ENCODE data around the gene FBXW4. TPM values are rescaled to one million over a fixed set of nuclear protein-coding genes. Genes with fewer than 3 reads are reported as not detected.

FBXW4 gene
- total and polyA plus RNA-seq, 2 donors (not counting 1 experiment from before 2014, with no cell fraction given): 32.7 to 60.8 TPM

- H3K4me1 ChIP-seq (ENCODE audit: control insufficient read depth, extremely low read depth, insufficient read depth, low read length): no peaks in the 10 kb centered on the region
- no peak overlapping the region for H3K4me2 ChIP-seq (ENCODE audit: extremely low read depth, insufficient read depth, low read length)
- no peak overlapping the region for H2AFZ ChIP-seq (ENCODE audit: low read length)
- TF ChIP-seq EZH2 (IDR thresholded peaks at IDR 0.05; ENCODE audit: low read length, missing control alignments) (no peak), CTCF (conservative IDR thresholded peaks at IDR 0.05 in 1 of 2, IDR thresholded peaks at IDR 0.05 in 1 of 2; ENCODE audit: low read depth in 1 of 2, low read length in 2 of 2) (no peak)
- H3K4me3 ChIP-seq (replicated peaks in 1 of 4; ENCODE audit: control extremely low read depth in 1 of 4, insufficient read depth in 1 of 4, low read depth in 3 of 4, low read length in 4 of 4): no peak overlapping the region
- H3K27me3 ChIP-seq (ENCODE audit: control insufficient read depth, insufficient read depth, low read length): no peaks in the 10 kb centered on the region
- H3K9ac ChIP-seq (ENCODE audit: insufficient read depth, low read length): no peak overlapping the region
- DNase-seq (ENCODE audit: low read depth in 2 of 2): no peak
- H4K20me1 ChIP-seq (ENCODE audit: control insufficient read depth, extremely low read depth, insufficient read depth, low read length): no peaks in the 10 kb centered on the region
- H3K36me3 ChIP-seq (ENCODE audit: control insufficient read depth, insufficient read depth, low read length): peaks cover 2% of the 10 kb centered on the region
- H3K27ac ChIP-seq (ENCODE audit: insufficient read depth, low read length): no peak overlapping the region
- H3K9me3 ChIP-seq (ENCODE audit: control insufficient read depth, insufficient read depth, low read depth, low read length): no peaks in the 10 kb centered on the region
- H3K79me2 ChIP-seq (ENCODE audit: control insufficient read depth, insufficient read depth, low read length): no peaks in the 10 kb centered on the region
These were observed 75.0 kb downstream of the FBXW4 start for GRCh38 chr10:101619983-101620382.

GRCh38 chr10:101618871-101619270 is 76.1 kb downstream of the FBXW4 start:
- DNase-seq (ENCODE audit: low read depth in 2 of 2): no peak
- H3K4me1 ChIP-seq (ENCODE audit: control insufficient read depth, extremely low read depth, insufficient read depth, low read length): no peaks in the 10 kb centered on the region
- TF ChIP-seq CTCF (conservative IDR thresholded peaks at IDR 0.05 in 1 of 2, IDR thresholded peaks at IDR 0.05 in 1 of 2; ENCODE audit: low read depth in 1 of 2, low read length in 2 of 2) (no peak), EZH2 (IDR thresholded peaks at IDR 0.05; ENCODE audit: low read length, missing control alignments) (no peak)

GRCh38 chr10:101617824-101618568 is 77.0 kb downstream of the FBXW4 start:
- no peaks in the 10 kb centered on the region for H3K9me3 ChIP-seq (ENCODE audit: control insufficient read depth, insufficient read depth, low read depth, low read length)
- DNase-seq (ENCODE audit: low read depth in 2 of 2): no peak
- no peak overlapping the region for H3K27ac ChIP-seq (ENCODE audit: insufficient read depth, low read length)
- H3K4me1 ChIP-seq (ENCODE audit: control insufficient read depth, extremely low read depth, insufficient read depth, low read length): no peaks in the 10 kb centered on the region
- no peak overlapping the region for H2AFZ ChIP-seq (ENCODE audit: low read length)
- no peaks in the 10 kb centered on the region for H3K27me3 ChIP-seq (ENCODE audit: control insufficient read depth, insufficient read depth, low read length)
- no peak overlapping the region for H3K4me2 ChIP-seq (ENCODE audit: extremely low read depth, insufficient read depth, low read length)
- H3K36me3 ChIP-seq (ENCODE audit: control insufficient read depth, insufficient read depth, low read length): peaks cover 2% of the 10 kb centered on the region
- TF ChIP-seq CTCF (conservative IDR thresholded peaks at IDR 0.05 in 1 of 2, IDR thresholded peaks at IDR 0.05 in 1 of 2; ENCODE audit: low read depth in 1 of 2, low read length in 2 of 2) (no peak), EZH2 (IDR thresholded peaks at IDR 0.05; ENCODE audit: low read length, missing control alignments) (no peak)
- H3K4me3 ChIP-seq (replicated peaks in 1 of 4; ENCODE audit: control extremely low read depth in 1 of 4, insufficient read depth in 1 of 4, low read depth in 3 of 4, low read length in 4 of 4): no peak overlapping the region
- no peaks in the 10 kb centered on the region for H3K79me2 ChIP-seq (ENCODE audit: control insufficient read depth, insufficient read depth, low read length)
- no peaks in the 10 kb centered on the region for H4K20me1 ChIP-seq (ENCODE audit: control insufficient read depth, extremely low read depth, insufficient read depth, low read length)
- no peak overlapping the region for H3K9ac ChIP-seq (ENCODE audit: insufficient read depth, low read length)

More at GRCh38 chr10:101618871-101619270, 76.1 kb downstream of the FBXW4 start:
- Histone ChIP-seq H3K4me3 (replicated peaks in 1 of 4; ENCODE audit: control extremely low read depth in 1 of 4, insufficient read depth in 1 of 4, low read depth in 3 of 4, low read length in 4 of 4) (no peak overlapping the region), H3K36me3 (ENCODE audit: control insufficient read depth, insufficient read depth, low read length) (peaks cover 2% of the 10 kb centered on the region), H4K20me1 (ENCODE audit: control insufficient read depth, extremely low read depth, insufficient read depth, low read length) (no peaks in the 10 kb centered on the region), H3K79me2 (ENCODE audit: control insufficient read depth, insufficient read depth, low read length) (no peaks in the 10 kb centered on the region), H3K9ac (ENCODE audit: insufficient read depth, low read length) (no peak overlapping the region), H3K9me3 (ENCODE audit: control insufficient read depth, insufficient read depth, low read depth, low read length) (no peaks in the 10 kb centered on the region), H3K27ac (ENCODE audit: insufficient read depth, low read length) (no peak overlapping the region), H3K4me2 (ENCODE audit: extremely low read depth, insufficient read depth, low read length) (no peak overlapping the region), H2AFZ (ENCODE audit: low read length) (no peak overlapping the region), H3K27me3 (ENCODE audit: control insufficient read depth, insufficient read depth, low read length) (no peaks in the 10 kb centered on the region)
